Liver (tissue), 9 donors: ENCODE measurements around the gene GPR179. TPM values are rescaled to one million over a fixed set of nuclear protein-coding genes. Genes with fewer than 3 reads are reported as not detected.
A peak's percentile ranks its signal among the peaks of the same experiment; 100 is the strongest.
"Not testable (repeated sequence)": the region's sequence is repeated elsewhere in the genome, so short reads cannot be mapped to it uniquely, and the experiment has no call there.

Experiments
- DNase-seq: peaks from one replicate; pipeline ENCODE4 v3.0.0-alpha.2; 2017; ENCODE audit warnings: low spot score
- H3K27ac ChIP-seq, 2 donors: one replicate each; pipeline ENCODE4 v1.7.0; 2013; ENCODE audit warnings: inconsistent platforms in 2 of 2, low read length in 2 of 2, control low read depth in 1 of 2, low read depth in 1 of 2, mild to moderate bottlenecking in 1 of 2
- H3K27me3 ChIP-seq, 4 donors: one replicate each; pipeline versions ENCODE4 v1.6.1 to v1.7.0; 2013; ENCODE audit warnings: low read length in 3 of 4, inconsistent platforms in 1 of 4, mild to moderate bottlenecking in 1 of 4, moderate library complexity in 1 of 4; ENCODE audit not compliant: control insufficient read depth in 4 of 4, insufficient read depth in 4 of 4
- H3K36me3 ChIP-seq, 4 donors: one replicate each; pipeline versions ENCODE4 v1.6.1 to v1.7.0; 2013; ENCODE audit warnings: low read length in 3 of 4, mild to moderate bottlenecking in 3 of 4, low read depth in 1 of 4, moderate library complexity in 1 of 4; ENCODE audit not compliant: control insufficient read depth in 4 of 4, insufficient read depth in 3 of 4
- H3K4me1 ChIP-seq, 4 donors: one replicate each; pipeline versions ENCODE4 v1.6.1 to v1.7.0; 2013; ENCODE audit warnings: low read length in 3 of 4, mild to moderate bottlenecking in 3 of 4, moderate library complexity in 1 of 4; ENCODE audit not compliant: control insufficient read depth in 4 of 4, insufficient read depth in 4 of 4
- H3K4me3 ChIP-seq, 3 donors: one replicate each; pipeline versions ENCODE4 v1.6.1 to v1.7.0; 2013; ENCODE audit warnings: low read length in 3 of 3, control low read depth in 1 of 3, low read depth in 1 of 3, mild to moderate bottlenecking in 1 of 3
- H3K9ac ChIP-seq, 2 donors: one replicate each; pipeline ENCODE4 v1.7.0; 2013; ENCODE audit warnings: low read length in 2 of 2, mild to moderate bottlenecking in 2 of 2, moderate library complexity in 2 of 2, control low read depth in 1 of 2, low read depth in 1 of 2
- H3K9me3 ChIP-seq, 4 donors: one replicate each; pipeline versions ENCODE4 v1.6.1 to v1.7.0; 2013; ENCODE audit warnings: low read length in 3 of 4; ENCODE audit not compliant: control insufficient read depth in 4 of 4
- CTCF ChIP-seq: fragments of 150-350 bp; IDR thresholded peaks from 2 replicates; pipeline ENCODE4 v1.5.1; 2017; ENCODE audit warnings: improper control_type of control experiment, low read depth, low read length; ENCODE audit not compliant: missing input control
- RAD21 ChIP-seq, 2 donors: IDR thresholded peaks; 2 replicates each; pipeline ENCODE4 v1.6.1; 2016; ENCODE audit warnings: antibody characterized with exemption in 2 of 2, mild to moderate bottlenecking in 2 of 2
- WGBS: extraction: QIAGEN DNeasy Blood & Tissue Kit; methylation state at CpG from one replicate; pipeline ENCODE4 v1.1.7; 2013; 5-methylcytosine and 5-hydroxymethylcytosine counted together
- polyA plus RNA-seq, 2 donors: library from polyadenylated mRNA; stranded (reverse) in 1 of 2; unstranded in 1 of 2; fragments of 200-250 nt in 1 of 2; fragments of >200 nt in 1 of 2; fragmentation: Nextera tagmentation in 1 of 2; extraction: Ambion mirVana in 1 of 2; gene quantifications; one replicate each; pipeline versions ENCODE4 v1.2.1 to v1.2.3, GENCODE V29; 2013 to 2015
- total RNA-seq, 2 donors: library from RNA; depleted of rRNA; stranded (reverse); fragments of >200 nt; gene quantifications; one replicate each; pipeline ENCODE4 v1.2.3, GENCODE V29; 2014
- donor health status: healthy.
- donor health status: healthy.
- donor health status: healthy.
- donor health status: healthy.
- donor health status: healthy.

The GPR179 gene
- total and polyA plus RNA-seq, 4 donors: under 0.01 to 0.05 (median 0.01) TPM; not detected in 1

GRCh38 chr17:38288217-38288827 lies 55.4 kb downstream of the GPR179 start:
- not testable (repeated sequence) for H3K4me3 ChIP-seq, H3K9me3 ChIP-seq, H3K36me3 ChIP-seq, H3K27ac ChIP-seq, H3K27me3 ChIP-seq, DNase-seq, H3K9ac ChIP-seq, H3K4me1 ChIP-seq
- peak; percentile 31 for TF ChIP-seq CTCF
- peak; percentile 60 to 68 for TF ChIP-seq RAD21 (IDR thresholded peaks at IDR 0.05)
- WGBS: 55% methylated on average over 10 of the region's 12 CpGs

GRCh38 chr17:38286501-38287091 lies 57.2 kb downstream of the GPR179 start:
- H3K27ac ChIP-seq, H3K9me3 ChIP-seq, H3K4me3 ChIP-seq, H3K36me3 ChIP-seq, H3K4me1 ChIP-seq, DNase-seq, H3K27me3 ChIP-seq, H3K9ac ChIP-seq: not testable (repeated sequence)
- WGBS: 51% methylated on average over 8 of the region's 11 CpGs

- not testable (repeated sequence) for H3K9ac ChIP-seq, H3K27ac ChIP-seq, H3K9me3 ChIP-seq, H3K36me3 ChIP-seq, H3K27me3 ChIP-seq, H3K4me1 ChIP-seq, DNase-seq, H3K4me3 ChIP-seq
Observed at GRCh38 chr17:38285994-38286393, 57.8 kb downstream of the GPR179 start.

Other genes starting within 250 kb of the GPR179 start
- gene TBC1D3E, start 216.0 kb downstream of the GPR179 start, total RNA-seq: under 1 TPM in 1 of 2 donors, not detected in 1; 0.33 TPM
- gene TBC1D3E, start 216.0 kb downstream of the GPR179 start, polyA plus RNA-seq: not detected
- gene TBC1D3, start 151.4 kb downstream of the GPR179 start, total RNA-seq: 1 to 10 TPM in 1 of 2 donors, not detected in 1; 3.8 TPM
- not detected for gene TBC1D3, start 151.4 kb downstream of the GPR179 start, polyA plus RNA-seq
- 10 to 100 TPM; 16.9 to 19.5 TPM for gene MRPL45, start 46.8 kb downstream of the GPR179 start, total RNA-seq
- 10 to 100 TPM; 18.5 to 22.2 TPM for gene MRPL45, start 46.8 kb downstream of the GPR179 start, polyA plus RNA-seq
- 10 to 100 TPM in 1 of 2 donors, 1 to 10 TPM in 1; 3.6 to 11.0 TPM for gene SOCS7, start 7.9 kb upstream of the GPR179 start, total RNA-seq
- 1 to 10 TPM in 1 of 2 donors, under 1 TPM in 1; 0.74 to 2.2 TPM for gene SOCS7, start 7.9 kb upstream of the GPR179 start, polyA plus RNA-seq
- gene ARHGAP23, start 84.5 kb upstream of the GPR179 start, total RNA-seq: 10 to 100 TPM in 1 of 2 donors, 1 to 10 TPM in 1; 6.4 to 31.8 TPM
- gene ARHGAP23, start 84.5 kb upstream of the GPR179 start, polyA plus RNA-seq: 1 to 10 TPM in 1 of 2 donors, under 1 TPM in 1; 0.28 to 2.7 TPM